Limb (tissue), 2 donors: ENCODE data around the gene PRSS3.
"Not testable (repeated sequence)": the region's sequence is repeated elsewhere in the genome, so short reads cannot be mapped to it uniquely, and the experiment has no call there.

ENCODE experiments used
- DNase-seq, 2 donors: peaks; one replicate each; pipeline ENCODE4 v3.0.0-alpha.2; 2016; ENCODE audit errors: extremely low spot score in 2 of 2

PRSS3 gene

DNA sequence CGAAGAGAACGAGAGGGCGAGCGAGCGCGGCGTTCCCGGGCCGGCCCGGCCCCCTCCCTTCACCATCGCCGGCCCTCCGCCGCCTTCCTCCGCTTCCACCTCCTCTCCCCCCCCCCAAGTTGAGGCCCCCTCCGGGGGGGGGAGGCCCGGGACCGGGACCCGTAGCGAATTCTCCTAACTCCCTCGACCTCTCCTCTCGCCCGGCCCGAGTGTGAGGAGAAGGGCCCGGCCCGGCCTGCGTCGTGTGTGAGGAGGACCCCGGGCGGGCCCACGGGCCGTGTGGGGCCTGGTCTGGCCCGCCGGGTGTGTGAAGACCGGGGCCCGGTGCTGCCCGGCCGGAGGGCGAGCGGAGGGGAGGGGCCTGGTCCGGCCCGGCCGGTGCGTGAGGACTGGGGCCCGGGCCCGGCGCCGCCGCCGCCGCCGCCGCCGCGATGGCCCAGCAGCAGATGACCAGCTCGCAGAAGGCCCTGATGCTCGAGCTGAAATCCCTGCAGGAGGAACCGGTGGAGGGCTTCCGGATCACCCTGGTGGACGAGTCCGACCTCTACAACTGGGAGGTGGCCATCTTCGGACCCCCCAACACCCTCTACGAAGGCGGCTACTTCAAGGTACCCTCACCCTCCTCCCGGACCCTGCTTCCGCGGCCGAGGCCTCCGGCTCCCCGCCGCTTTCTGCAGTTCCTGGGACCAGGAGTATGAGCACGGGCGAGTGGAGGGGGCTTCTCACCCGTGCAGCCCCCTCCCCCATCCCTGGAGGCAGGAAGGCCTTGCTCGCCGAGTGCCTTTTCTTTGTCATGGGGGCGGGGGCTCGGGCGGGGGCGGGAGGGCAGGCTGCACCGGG, 22.2 kb downstream of the PRSS3 start:
- peak; percentile 44 to 86 for DNase-seq

GRCh38 chr9:33818167-33818846, 22.9 kb downstream of the PRSS3 start:
- peak in 1 of 2 donors; percentile 8 for DNase-seq

GRCh38 chr9:33818847-33819500, 23.6 kb downstream of the PRSS3 start:
- peak in 1 of 2 donors; percentile 45 for DNase-seq

DNA sequence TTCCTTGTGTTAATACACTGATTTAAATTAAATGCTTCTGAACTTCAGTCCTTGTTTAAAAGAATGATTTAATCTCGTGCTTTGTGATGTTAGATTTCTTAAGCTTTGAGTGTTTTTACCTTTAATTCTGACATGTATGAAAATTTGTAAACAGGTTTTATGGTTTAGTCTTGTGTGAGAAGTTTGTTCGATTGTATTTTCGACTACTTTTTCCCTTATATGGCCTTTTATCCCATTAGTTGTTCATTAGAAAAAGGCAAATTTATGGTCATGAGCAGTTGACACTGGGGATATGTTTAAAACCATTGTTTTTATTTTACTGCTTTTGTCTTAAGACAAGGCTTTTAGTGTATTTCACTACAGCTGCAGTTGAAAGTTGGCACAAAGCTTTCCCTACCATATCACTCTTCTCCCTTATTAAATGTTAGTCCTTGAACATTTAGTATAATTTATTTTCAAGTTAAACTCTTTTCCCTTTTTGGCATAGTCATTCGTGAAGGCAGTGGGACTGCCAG, 24.9 kb downstream of the PRSS3 start:
- DNase-seq = no peak

DNA sequence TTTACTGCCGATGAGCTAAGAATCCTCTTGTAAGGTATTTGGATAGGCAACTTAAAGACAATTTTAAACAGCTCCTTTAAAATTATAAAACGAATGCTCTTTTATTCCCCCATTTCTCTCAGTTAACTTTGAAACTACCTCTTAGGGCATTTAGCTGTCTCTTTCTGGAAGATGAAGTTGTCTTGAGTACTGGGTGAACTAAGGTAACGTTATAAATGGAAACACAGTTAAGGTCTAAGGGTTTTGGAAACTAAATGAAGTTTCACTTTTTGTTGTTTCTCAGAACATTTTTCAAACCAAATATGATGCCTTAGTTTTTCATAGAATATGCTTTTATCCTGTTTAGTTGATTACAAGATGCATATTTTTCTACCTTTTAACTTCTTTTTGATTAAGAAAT, 28.4 kb downstream of the PRSS3 start:
- no peak for DNase-seq

- DNase-seq = not testable (repeated sequence)
These were observed 31.9 kb downstream of the PRSS3 start for GRCh38 chr9:33827285-33827684.

DNA sequence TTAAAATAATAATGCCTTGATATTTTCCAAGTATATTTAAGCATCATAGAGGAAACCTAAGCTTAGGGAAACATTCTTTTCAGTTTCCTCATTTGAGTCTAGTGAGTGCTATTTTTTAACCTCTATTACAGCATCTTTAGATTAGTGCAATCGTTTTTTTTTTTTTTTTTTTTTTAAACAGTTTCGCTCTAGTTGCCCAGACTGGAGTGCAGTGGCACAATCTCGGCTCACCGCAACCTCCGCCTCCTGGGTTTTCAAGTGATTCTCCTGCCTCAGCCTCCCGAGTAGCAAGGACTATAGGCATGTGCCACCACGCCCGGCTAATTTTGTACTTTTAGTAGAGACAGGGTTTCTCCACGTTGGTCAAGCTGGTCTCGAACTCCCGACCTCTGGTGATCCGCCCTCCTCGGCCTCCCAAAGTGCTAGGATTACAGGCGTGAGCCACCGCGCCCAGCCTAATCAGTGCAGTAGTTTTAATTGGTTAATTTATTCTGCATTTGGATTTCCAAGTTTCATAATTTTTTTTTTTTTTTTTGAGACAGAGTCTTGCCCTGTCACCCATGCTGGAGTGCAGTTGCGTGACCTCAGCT, 34.4 kb downstream of the PRSS3 start:
- not testable (repeated sequence) for DNase-seq

- no peak for DNase-seq
These were observed 40.4 kb downstream of the PRSS3 start for GRCh38 chr9:33835625-33836260.

DNA sequence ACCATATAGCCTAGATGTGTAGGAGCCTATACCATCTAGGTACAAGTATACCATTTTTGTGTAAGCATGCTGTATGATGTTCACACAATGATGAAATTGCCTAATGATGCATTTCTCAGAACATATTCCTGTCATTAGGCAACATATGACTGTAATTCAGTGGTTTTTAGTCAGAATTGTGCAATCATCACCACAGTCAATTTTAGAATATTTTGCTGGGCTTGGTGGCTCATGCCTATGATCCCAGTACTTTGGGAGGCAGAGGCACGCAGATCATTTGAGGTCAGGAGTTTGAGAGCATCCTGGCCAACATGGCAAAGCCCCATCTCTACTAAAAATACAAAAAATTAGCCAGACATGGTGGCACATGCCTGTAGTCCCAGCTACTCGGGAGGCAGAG, 40.9 kb downstream of the PRSS3 start:
- not testable (repeated sequence) for DNase-seq

DNA sequence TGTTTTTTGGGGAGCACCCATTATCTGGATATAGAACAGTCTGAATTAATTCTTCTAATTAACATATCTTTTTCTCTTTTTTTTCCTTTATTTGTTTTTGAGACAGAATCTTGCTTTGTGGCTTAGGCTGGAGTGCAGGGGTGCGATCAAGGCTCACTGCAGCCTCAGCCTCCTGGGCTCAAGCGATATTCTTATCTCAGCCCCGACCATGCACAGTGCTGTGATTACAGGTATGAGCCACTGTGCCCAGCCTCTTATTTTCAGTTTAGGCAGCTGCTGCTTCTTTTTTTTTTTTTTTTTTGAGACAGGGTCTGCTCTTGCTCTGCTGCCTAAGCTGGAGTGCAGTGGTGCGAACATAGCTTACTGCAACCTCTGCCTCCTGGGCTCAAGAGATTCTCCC, 41.8 kb downstream of the PRSS3 start:
- DNase-seq = no peak

DNA sequence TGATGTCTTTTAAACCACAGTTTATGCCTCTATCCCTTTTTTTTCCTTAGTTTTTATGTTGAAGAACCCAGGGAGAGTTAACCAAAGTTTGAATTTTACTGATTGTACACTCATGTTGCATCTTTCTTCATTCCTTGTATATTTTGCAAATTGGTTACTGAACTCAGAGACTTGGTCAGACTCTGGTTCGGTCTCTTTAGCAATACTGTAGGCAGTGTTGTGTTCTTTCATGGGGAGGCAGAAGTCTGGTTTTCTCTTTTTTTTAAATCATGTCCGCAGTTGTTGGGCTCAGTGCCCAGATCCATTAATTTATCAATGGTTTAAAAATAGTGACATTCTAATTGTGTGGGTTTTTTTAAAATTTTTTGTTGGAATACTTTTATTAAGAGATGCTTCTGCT, 45.0 kb downstream of the PRSS3 start:
- DNase-seq = no peak

- no peak for DNase-seq
These were observed 48.1 kb downstream of the PRSS3 start for GRCh38 chr9:33843312-33843961.

DNA sequence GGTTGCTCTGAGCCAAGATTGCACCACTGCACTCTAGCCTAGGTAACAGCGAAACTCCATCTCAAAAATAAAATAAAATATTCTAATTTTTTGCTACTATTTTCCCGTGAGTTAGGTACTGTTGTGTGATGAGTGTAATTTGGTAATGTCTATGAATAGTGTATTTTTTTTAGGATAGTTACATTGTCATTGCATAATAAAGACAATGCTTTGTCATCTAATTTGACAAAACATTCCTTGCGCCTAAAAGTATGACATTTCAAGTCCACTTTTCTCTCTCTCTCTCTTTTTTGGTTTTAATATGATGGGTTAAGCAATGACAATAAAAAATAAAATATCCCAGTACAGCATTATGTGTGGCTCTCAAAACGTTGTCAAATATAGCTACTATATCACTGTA, 50.9 kb downstream of the PRSS3 start:
- no peak for DNase-seq

- DNase-seq = not testable (repeated sequence)
These were observed 52.5 kb downstream of the PRSS3 start for GRCh38 chr9:33847894-33848205.
